PC-3 (cell line): ENCODE data around the gene USP3.

Experiments used
- CTCF ChIP-seq: fragments of 300-600 bp; sonication (generic); conservative IDR thresholded peaks from 2 replicates; pipeline ENCODE4 v1.5.1; 2017; ENCODE audit warnings: antibody characterized with exemption, low read depth, mild to moderate bottlenecking, low read length
- EZH2 ChIP-seq: fragments of 300-600 bp; sonication (generic); IDR thresholded peaks from one replicate; pipeline ENCODE4 v1.6.1; 2017; ENCODE audit warnings: antibody characterized with exemption, mild to moderate bottlenecking, low read length; ENCODE audit not compliant: unreplicated experiment

- TF ChIP-seq CTCF, result no peak
- no peak for TF ChIP-seq EZH2
These were observed 15.3 kb downstream of the USP3 start for GRCh38 chr15:63519548-63520178.
